AG04449 (cell line): ENCODE measurements around the gene TOE1.

ENCODE experiments used
- CTCF ChIA-PET: fragments of 350-600 bp; formaldehyde crosslinking; extraction: SDS; loops from one replicate; lab custom pipeline; 2021; ENCODE audit warnings: antibody characterized with exemption; lab: Yijun Ruan, JAX
- POLR2A ChIA-PET: fragments of 400-600, 350-600 bp; formaldehyde crosslinking; extraction: SDS; loops from one replicate; lab custom pipeline; 2020; ENCODE audit warnings: antibody characterized with exemption, inconsistent platforms; lab: Yijun Ruan, JAX
- DNase-seq: peaks from one replicate; pipeline ENCODE4 v3.0.0-alpha.2; 2010; ENCODE audit warnings: low read depth, low spot score
- H3K4me3 ChIP-seq: 2 replicates; pipeline ENCODE4 v1.5.1; 2011; ENCODE audit warnings: low read depth, mild to moderate bottlenecking, control low read depth, low read length
- CTCF ChIP-seq: IDR thresholded peaks from one replicate; pipeline ENCODE4 v1.5.1; 2011; ENCODE audit warnings: mild to moderate bottlenecking, moderate library complexity, low read length, control low read depth, inconsistent platforms; ENCODE audit not compliant: insufficient read depth; ENCODE audit errors: missing control alignments

Gene TOE1

GRCh38 chr1:45306319-45306718 is 33.7 kb upstream of the TOE1 start:
- POLR2A ChIA-PET, result no interaction called here
- TF ChIP-seq CTCF, result no peak
- no peak for DNase-seq
- CTCF ChIA-PET, result interaction anchor here (0.8 to 19.3 kb wide), 5 partner anchors 9 to 564 kb away, joined by 3 to 950 read pairs (median 6); partner anchors contain the start of genes HECTD3 and UROD
- H3K4me3 ChIP-seq, result no peak overlapping the region

- no peak for DNase-seq
- no peak for TF ChIP-seq CTCF
- H3K4me3 ChIP-seq, result no peak overlapping the region
- CTCF ChIA-PET, result interaction anchor here (2.3 to 19.3 kb wide), 3 partner anchors 8 to 291 kb away, joined by 6 to 950 read pairs (median 12); partner anchors contain the start of genes HECTD3 and UROD
- POLR2A ChIA-PET, result no interaction called here
Measured at GRCh38 chr1:45306905-45307304, 33.1 kb upstream of the TOE1 start.

GRCh38 chr1:45314266-45314665 is 25.7 kb upstream of the TOE1 start:
- H3K4me3 ChIP-seq, result no peak overlapping the region
- no peak for DNase-seq
- CTCF ChIA-PET, result interaction anchor here (1.2 to 2.4 kb wide), 6 partner anchors 8 to 300 kb away, joined by 3 to 12 read pairs (median 6); no protein-coding TSS in a partner anchor
- TF ChIP-seq CTCF, result no peak
- POLR2A ChIA-PET, result interaction anchor here (1.1 kb wide), 1 partner anchor 26 kb away, joined by 3 read pairs; the partner anchor contains the start of genes MUTYH and TOE1

- POLR2A ChIA-PET, result no interaction called here
- no peak overlapping the region for H3K4me3 ChIP-seq
- DNase-seq, result no peak
- CTCF ChIA-PET, result no interaction called here
- TF ChIP-seq CTCF, result no peak
Measured at GRCh38 chr1:45317166-45317565, 22.8 kb upstream of the TOE1 start.

- no peak overlapping the region for H3K4me3 ChIP-seq
- ChIA-PET CTCF (interaction anchor here (1.2 to 2.1 kb wide), 4 partner anchors 9 to 19 kb away, joined by 3 to 12 read pairs (median 4); no protein-coding TSS in a partner anchor), POLR2A (no interaction called here)
- TF ChIP-seq CTCF, result no peak
- DNase-seq, result no peak
Measured at GRCh38 chr1:45319761-45320160, 20.2 kb upstream of the TOE1 start.

- TF ChIP-seq CTCF, result no peak
- DNase-seq, result no peak
- CTCF ChIA-PET, result interaction anchor here (1.5 to 2.1 kb wide), 2 partner anchors 15 to 17 kb away, joined by 3 to 12 read pairs; no protein-coding TSS in a partner anchor
- POLR2A ChIA-PET, result no interaction called here
- no peak overlapping the region for H3K4me3 ChIP-seq
Measured at GRCh38 chr1:45321444-45321843, 18.5 kb upstream of the TOE1 start.
